Measurements from ENCODE around the gene SMIM22. TPM values are rescaled to one million over a fixed set of nuclear protein-coding genes. Genes with fewer than 3 reads are reported as not detected.
A peak's percentile ranks its signal among the peaks of the same experiment; 100 is the strongest.

SMIM22 gene
- total RNA-seq, 1 donor from 2014 or later: not detected

GRCh38 chr16:4765511-4766474, 29.4 kb upstream of the SMIM22 start:
- Mint-ChIP-seq H3K4me1 (ENCODE audit: unreplicated experiment) (peaks cover 15% of the 10 kb centered on the region), H3K4me3 (ENCODE audit: unreplicated experiment) (peak overlapping the region; percentile 96), H3K27me3 (ENCODE audit: unreplicated experiment) (peaks cover 7% of the 10 kb centered on the region), H3K36me3 (ENCODE audit: low read depth, unreplicated experiment) (peaks cover 31% of the 10 kb centered on the region), H3K9me3 (ENCODE audit: unreplicated experiment) (no peaks in the 10 kb centered on the region), H3K27ac (ENCODE audit: unreplicated experiment) (peak overlapping the region; percentile 93)
- DNase-seq (ENCODE audit: low spot score): peak; percentile 27
- no peak for TF ChIP-seq CTCF (IDR thresholded peaks at IDR 0.05; ENCODE audit: unreplicated experiment)

DNA sequence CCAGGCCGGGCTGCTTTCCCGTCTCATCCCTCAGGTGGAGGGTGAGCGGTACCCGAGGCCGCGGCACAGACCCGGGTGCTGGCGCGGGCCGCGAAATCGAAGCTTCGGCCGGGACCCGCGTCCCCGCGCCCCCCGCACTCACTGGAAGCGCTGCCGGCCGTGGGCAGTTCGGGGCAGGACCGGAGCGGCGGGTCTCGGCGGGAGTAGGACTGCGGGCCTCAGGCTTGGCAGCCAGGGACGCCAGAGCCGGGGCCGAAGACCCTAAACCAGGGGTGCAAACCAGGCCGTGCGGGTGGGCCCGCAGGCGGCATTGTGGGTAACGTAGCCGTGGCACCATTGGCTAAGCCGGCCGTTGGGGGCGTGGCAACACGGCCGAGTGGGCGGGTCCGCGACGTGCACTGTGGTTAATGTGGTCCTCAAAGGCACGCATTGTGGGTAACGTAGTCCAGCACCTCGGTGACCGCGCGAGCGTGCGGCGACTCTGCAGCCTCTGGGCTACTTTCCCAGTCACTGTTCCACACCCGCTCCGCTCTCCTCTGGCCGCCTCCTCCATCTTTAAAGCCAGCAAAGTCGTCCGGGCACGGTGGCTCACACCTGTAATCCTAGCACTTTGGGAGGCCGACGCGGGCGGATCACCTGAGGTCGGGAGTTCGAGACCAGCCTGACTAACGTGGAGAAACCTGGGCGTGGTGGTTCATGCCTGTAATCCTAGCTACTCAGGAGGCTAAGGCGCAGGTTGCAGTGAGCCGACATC, 28.1 kb upstream of the SMIM22 start, which contains the start of gene ZNF500:
Gene ZNF500, minus strand, starts transcription at position 288 of the 754 bp plus-strand sequence. CDS start 1,184 bp downstream, outside the sequence.
- H3K27ac Mint-ChIP-seq (ENCODE audit: unreplicated experiment): peak within 1 kb of the TSS; percentile 94
- no peak for TF ChIP-seq CTCF (IDR thresholded peaks at IDR 0.05; ENCODE audit: unreplicated experiment)
- peaks cover 22% of the 10 kb centered on the region for H3K36me3 Mint-ChIP-seq (ENCODE audit: low read depth, unreplicated experiment)
- no peaks in the 10 kb centered on the region for H3K9me3 Mint-ChIP-seq (ENCODE audit: unreplicated experiment)
- DNase-seq (ENCODE audit: low spot score): peak; percentile 100
- H3K27me3 Mint-ChIP-seq (ENCODE audit: unreplicated experiment): peaks cover 6% of the 10 kb centered on the region
- peak within 1 kb of the TSS; percentile 96 for H3K4me3 Mint-ChIP-seq (ENCODE audit: unreplicated experiment)
- H3K4me1 Mint-ChIP-seq (ENCODE audit: unreplicated experiment): peaks cover 15% of the 10 kb centered on the region

DNA sequence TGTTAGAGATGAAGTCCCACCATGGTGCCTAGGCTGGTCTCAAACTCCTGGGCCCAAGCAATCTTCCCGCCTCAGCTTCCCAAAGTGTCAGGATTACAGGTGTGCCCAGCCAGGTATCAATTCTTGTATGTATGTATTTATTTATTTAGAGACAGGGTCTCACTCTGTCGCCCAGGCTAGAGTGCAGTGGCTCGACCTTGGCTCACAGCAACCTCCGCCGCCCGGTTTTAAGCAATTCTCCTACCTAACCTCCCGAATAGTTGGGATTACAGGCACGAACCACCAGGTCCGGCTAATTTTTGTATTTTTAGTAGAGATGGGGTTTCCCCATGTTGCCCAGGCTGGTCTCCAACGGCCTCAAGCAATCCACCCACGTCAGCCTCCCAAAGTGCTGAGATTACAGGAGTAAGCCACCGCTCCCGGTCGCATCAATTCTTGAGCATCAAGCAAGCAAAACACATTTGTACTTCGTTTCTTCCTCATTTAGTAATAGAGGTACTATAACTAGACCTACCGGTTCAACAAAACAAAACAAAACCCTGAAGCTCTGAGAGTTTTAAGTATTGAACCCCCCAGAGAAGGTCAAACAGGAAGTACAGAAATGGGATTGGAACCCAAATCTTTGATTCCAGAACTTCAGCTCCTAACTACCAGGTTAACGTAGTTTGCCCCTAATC, 27.2 kb upstream of the SMIM22 start:
- DNase-seq (ENCODE audit: low spot score): no peak
- Mint-ChIP-seq H3K36me3 (ENCODE audit: low read depth, unreplicated experiment) (peaks cover 13% of the 10 kb centered on the region), H3K27me3 (ENCODE audit: unreplicated experiment) (peaks cover 6% of the 10 kb centered on the region), H3K4me3 (ENCODE audit: unreplicated experiment) (peak overlapping the region; percentile 88), H3K4me1 (ENCODE audit: unreplicated experiment) (peaks cover 15% of the 10 kb centered on the region), H3K9me3 (ENCODE audit: unreplicated experiment) (no peaks in the 10 kb centered on the region), H3K27ac (ENCODE audit: unreplicated experiment) (peak overlapping the region; percentile 94)
- no peak for TF ChIP-seq CTCF (IDR thresholded peaks at IDR 0.05; ENCODE audit: unreplicated experiment)

GRCh38 chr16:4768549-4769305, 26.4 kb upstream of the SMIM22 start:
- Mint-ChIP-seq H3K36me3 (ENCODE audit: low read depth, unreplicated experiment) (peaks cover 7% of the 10 kb centered on the region), H3K9me3 (ENCODE audit: unreplicated experiment) (no peaks in the 10 kb centered on the region), H3K27ac (ENCODE audit: unreplicated experiment) (peak overlapping the region; percentile 94), H3K4me3 (ENCODE audit: unreplicated experiment) (peak overlapping the region; percentile 88), H3K27me3 (ENCODE audit: unreplicated experiment) (peaks cover 6% of the 10 kb centered on the region), H3K4me1 (ENCODE audit: unreplicated experiment) (peaks cover 15% of the 10 kb centered on the region)
- no peak for TF ChIP-seq CTCF (IDR thresholded peaks at IDR 0.05; ENCODE audit: unreplicated experiment)
- peak; percentile 100 for DNase-seq (ENCODE audit: low spot score)

All from endothelial cell (in vitro differentiated cells).